Kasumi-1 (cell line): ENCODE results near the gene OS9.

ENCODE experiments used
- DNase-seq, 2 experiments: peaks; one replicate each; lab custom pipeline; 2025; lab: John Stamatoyannopoulos, UW

The OS9 gene

GRCh38 chr12:57767305-57767698 lies 73.4 kb downstream of the OS9 start:
- DNase-seq, result no peak

- no peak for DNase-seq
These were observed 73.9 kb downstream of the OS9 start for GRCh38 chr12:57767876-57768275.

- no peak for DNase-seq
These were observed 75.7 kb downstream of the OS9 start for GRCh38 chr12:57769594-57769993.

- no peak for DNase-seq
These were observed 76.8 kb downstream of the OS9 start for GRCh38 chr12:57770734-57771133.
